ENCODE results near the gene KRTAP1-3. TPM values are rescaled to one million over a fixed set of nuclear protein-coding genes. Genes with fewer than 3 reads are reported as not detected.
A peak's percentile ranks its signal among the peaks of the same experiment; 100 is the strongest.
"Not testable (repeated sequence)": the region's sequence is repeated elsewhere in the genome, so short reads cannot be mapped to it uniquely, and the experiment has no call there.

The KRTAP1-3 gene, protein sequence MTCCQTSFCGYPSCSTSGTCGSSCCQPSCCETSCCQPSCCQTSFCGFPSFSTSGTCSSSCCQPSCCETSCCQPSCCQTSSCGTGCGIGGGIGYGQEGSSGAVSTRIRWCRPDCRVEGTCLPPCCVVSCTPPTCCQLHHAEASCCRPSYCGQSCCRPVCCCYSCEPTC
- not detected for total RNA-seq
- not detected for polyA plus RNA-seq

GRCh38 chr17:41034346-41034935, at the start of gene KRTAP1-3:
KRTAP1-3 (minus strand) TSS chr17:41034874; CDS start chr17:41034821, 53 bp downstream.
- H3K4me1 Mint-ChIP-seq; H3K27ac ChIP-seq (ENCODE audit: insufficient read depth, low read length, poor library complexity, severe bottlenecking); H3K4me1 ChIP-seq (ENCODE audit: control insufficient read depth, insufficient read depth, low read length, poor library complexity, severe bottlenecking); H3K36me3 ChIP-seq (ENCODE audit: control insufficient read depth, insufficient read depth, low read length); H3K9me3 Mint-ChIP-seq; H3K4me3 ChIP-seq (ENCODE audit: low read depth, low read length); H3K9me3 ChIP-seq (ENCODE audit: control insufficient read depth in 2 of 2, low read length in 2 of 2); ATAC-seq (ENCODE audit: low read depth in 2 of 2); H3K4me3 Mint-ChIP-seq; H3K27me3 ChIP-seq (ENCODE audit: control insufficient read depth, insufficient read depth, low read length); DNase-seq; H3K27ac Mint-ChIP-seq; H3K36me3 Mint-ChIP-seq: not testable (repeated sequence)
- peaks cover 29% of the 10 kb centered on the region for H3K27me3 Mint-ChIP-seq

- Mint-ChIP-seq H3K27me3 (peaks cover 28% of the 10 kb centered on the region), H3K4me3 (peak within 1 kb of the TSS in 1 of 4 donors; percentile 38)
- not testable (repeated sequence) for DNase-seq; H3K4me1 ChIP-seq (ENCODE audit: control insufficient read depth, insufficient read depth, low read length, poor library complexity, severe bottlenecking); H3K9me3 Mint-ChIP-seq; H3K36me3 Mint-ChIP-seq; H3K27me3 ChIP-seq (ENCODE audit: control insufficient read depth, insufficient read depth, low read length); H3K27ac Mint-ChIP-seq; H3K36me3 ChIP-seq (ENCODE audit: control insufficient read depth, insufficient read depth, low read length); H3K4me3 ChIP-seq (ENCODE audit: low read depth, low read length); H3K4me1 Mint-ChIP-seq; H3K9me3 ChIP-seq (ENCODE audit: control insufficient read depth in 2 of 2, low read length in 2 of 2); H3K27ac ChIP-seq (ENCODE audit: insufficient read depth, low read length, poor library complexity, severe bottlenecking); ATAC-seq (ENCODE audit: low read depth in 2 of 2)
Measured at GRCh38 chr17:41084100-41084856, 49.6 kb upstream of the KRTAP1-3 start, which contains the start of gene KRTAP4-7. KRTAP4-7 (plus strand) TSS chr17:41084150; CDS start chr17:41084207, 57 bp downstream.

GRCh38 chr17:41083427-41083826, 48.8 kb upstream of the KRTAP1-3 start:
- H3K36me3 Mint-ChIP-seq; H3K4me1 Mint-ChIP-seq; H3K4me1 ChIP-seq (ENCODE audit: control insufficient read depth, insufficient read depth, low read length, poor library complexity, severe bottlenecking); H3K4me3 ChIP-seq (ENCODE audit: low read depth, low read length); H3K27me3 ChIP-seq (ENCODE audit: control insufficient read depth, insufficient read depth, low read length); H3K27ac ChIP-seq (ENCODE audit: insufficient read depth, low read length, poor library complexity, severe bottlenecking); H3K27ac Mint-ChIP-seq; H3K4me3 Mint-ChIP-seq; DNase-seq; H3K36me3 ChIP-seq (ENCODE audit: control insufficient read depth, insufficient read depth, low read length); ATAC-seq (ENCODE audit: low read depth in 2 of 2); H3K9me3 ChIP-seq (ENCODE audit: control insufficient read depth in 2 of 2, low read length in 2 of 2); H3K9me3 Mint-ChIP-seq: not testable (repeated sequence)
- peaks cover 26% of the 10 kb centered on the region for H3K27me3 Mint-ChIP-seq

DNA sequence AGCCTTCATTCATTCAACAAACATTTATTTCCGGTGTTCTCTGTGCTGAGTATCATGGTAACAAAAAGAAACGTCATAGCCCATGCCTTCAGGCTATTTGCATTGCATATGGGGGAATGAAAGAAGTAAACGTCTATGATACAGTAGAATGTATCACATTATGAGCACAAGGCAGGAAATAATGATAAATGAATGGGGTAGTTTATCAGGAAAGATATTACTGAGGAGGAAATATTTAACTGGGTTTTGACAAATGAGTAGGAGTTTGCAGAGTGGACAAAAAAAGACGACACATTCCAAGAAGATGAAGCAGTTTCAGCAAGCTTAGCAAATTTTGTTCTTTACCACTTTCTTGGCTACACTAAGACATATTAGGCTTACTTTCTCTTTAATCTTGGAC, 48.0 kb upstream of the KRTAP1-3 start:
- no peak overlapping the region for H3K27ac Mint-ChIP-seq
- no peaks in the 10 kb centered on the region for H3K36me3 ChIP-seq (ENCODE audit: control insufficient read depth, insufficient read depth, low read length)
- no peak for DNase-seq
- no peak overlapping the region for H3K4me3 Mint-ChIP-seq
- H3K36me3 Mint-ChIP-seq, result no peaks in the 10 kb centered on the region
- H3K4me1 Mint-ChIP-seq, result no peaks in the 10 kb centered on the region
- H3K27me3 ChIP-seq (ENCODE audit: control insufficient read depth, insufficient read depth, low read length), result peaks cover 3% of the 10 kb centered on the region
- H3K27ac ChIP-seq (ENCODE audit: insufficient read depth, low read length, poor library complexity, severe bottlenecking), result no peak overlapping the region
- no peaks in the 10 kb centered on the region for H3K4me1 ChIP-seq (ENCODE audit: control insufficient read depth, insufficient read depth, low read length, poor library complexity, severe bottlenecking)
- ATAC-seq (ENCODE audit: low read depth in 2 of 2), result no peak
- peaks cover 0 to 3% (median 0%) of the 10 kb centered on the region in 7 donors for H3K9me3 Mint-ChIP-seq
- H3K27me3 Mint-ChIP-seq, result peaks cover 27% of the 10 kb centered on the region
- H3K4me3 ChIP-seq (ENCODE audit: low read depth, low read length), result no peak overlapping the region
- H3K9me3 ChIP-seq (ENCODE audit: control insufficient read depth in 2 of 2, low read length in 2 of 2), result no peaks in the 10 kb centered on the region

- DNase-seq (no peak), ATAC-seq (ENCODE audit: low read depth in 2 of 2) (no peak)
- Histone ChIP-seq H3K27me3 (ENCODE audit: control insufficient read depth, insufficient read depth, low read length) (peaks cover 13% of the 10 kb centered on the region), H3K9me3 (ENCODE audit: control insufficient read depth in 2 of 2, low read length in 2 of 2) (no peaks in the 10 kb centered on the region), H3K27ac (ENCODE audit: insufficient read depth, low read length, poor library complexity, severe bottlenecking) (no peak overlapping the region), H3K4me1 (ENCODE audit: control insufficient read depth, insufficient read depth, low read length, poor library complexity, severe bottlenecking) (no peaks in the 10 kb centered on the region), H3K36me3 (ENCODE audit: control insufficient read depth, insufficient read depth, low read length) (no peaks in the 10 kb centered on the region), H3K4me3 (ENCODE audit: low read depth, low read length) (no peak overlapping the region)
- peaks cover 25% of the 10 kb centered on the region for H3K27me3 Mint-ChIP-seq
- peaks cover 0 to 3% (median 0%) of the 10 kb centered on the region in 7 donors for H3K9me3 Mint-ChIP-seq
- H3K4me1 Mint-ChIP-seq, result peaks cover 0 to 2% (median 0%) of the 10 kb centered on the region in 4 donors
- no peak overlapping the region for H3K27ac Mint-ChIP-seq
- no peak overlapping the region for H3K4me3 Mint-ChIP-seq
- H3K36me3 Mint-ChIP-seq, result no peaks in the 10 kb centered on the region
Measured at GRCh38 chr17:41076788-41077187, 42.1 kb upstream of the KRTAP1-3 start.

GRCh38 chr17:41073676-41074075, 39.0 kb upstream of the KRTAP1-3 start:
- ATAC-seq (ENCODE audit: low read depth in 2 of 2), result no peak

GRCh38 chr17:41071606-41072360, 37.1 kb upstream of the KRTAP1-3 start:
- peaks cover 13% of the 10 kb centered on the region for H3K27me3 Mint-ChIP-seq
- Histone ChIP-seq H3K4me1 (ENCODE audit: control insufficient read depth, insufficient read depth, low read length, poor library complexity, severe bottlenecking) (no peaks in the 10 kb centered on the region), H3K4me3 (ENCODE audit: low read depth, low read length) (no peak overlapping the region), H3K27me3 (ENCODE audit: control insufficient read depth, insufficient read depth, low read length) (peaks cover 7% of the 10 kb centered on the region), H3K36me3 (ENCODE audit: control insufficient read depth, insufficient read depth, low read length) (no peaks in the 10 kb centered on the region), H3K27ac (ENCODE audit: insufficient read depth, low read length, poor library complexity, severe bottlenecking) (no peak overlapping the region), H3K9me3 (ENCODE audit: control insufficient read depth in 2 of 2, low read length in 2 of 2) (no peaks in the 10 kb centered on the region)
- H3K9me3 Mint-ChIP-seq, result peaks cover 0 to 1% (median 0%) of the 10 kb centered on the region in 7 donors
- no peak for ATAC-seq (ENCODE audit: low read depth in 2 of 2)
- no peak overlapping the region for H3K4me3 Mint-ChIP-seq
- peak overlapping the region in 1 of 3 donors; percentile 33 for H3K27ac Mint-ChIP-seq
- no peaks in the 10 kb centered on the region for H3K36me3 Mint-ChIP-seq
- peaks cover 0 to 2% (median 0%) of the 10 kb centered on the region in 4 donors for H3K4me1 Mint-ChIP-seq
- no peak for DNase-seq

More at GRCh38 chr17:41073676-41074075, 39.0 kb upstream of the KRTAP1-3 start:
- Mint-ChIP-seq H3K27me3 (peaks cover 21% of the 10 kb centered on the region), H3K4me3 (no peak overlapping the region), H3K36me3 (no peaks in the 10 kb centered on the region), H3K27ac (no peak overlapping the region), H3K4me1 (peaks cover 0 to 2% (median 0%) of the 10 kb centered on the region in 4 donors), H3K9me3 (peaks cover 0 to 3% (median 0%) of the 10 kb centered on the region in 7 donors)
- H3K4me1 ChIP-seq (ENCODE audit: control insufficient read depth, insufficient read depth, low read length, poor library complexity, severe bottlenecking), result no peaks in the 10 kb centered on the region
- no peaks in the 10 kb centered on the region for H3K9me3 ChIP-seq (ENCODE audit: control insufficient read depth in 2 of 2, low read length in 2 of 2)
- DNase-seq, result no peak
- no peaks in the 10 kb centered on the region for H3K36me3 ChIP-seq (ENCODE audit: control insufficient read depth, insufficient read depth, low read length)
- peaks cover 10% of the 10 kb centered on the region for H3K27me3 ChIP-seq (ENCODE audit: control insufficient read depth, insufficient read depth, low read length)
- no peak overlapping the region for H3K4me3 ChIP-seq (ENCODE audit: low read depth, low read length)
- H3K27ac ChIP-seq (ENCODE audit: insufficient read depth, low read length, poor library complexity, severe bottlenecking), result no peak overlapping the region
